H1 (cell line): ENCODE measurements around the gene GRID1. TPM values are rescaled to one million over a fixed set of nuclear protein-coding genes. Genes with fewer than 3 reads are reported as not detected.

Source experiments
- CTCF ChIA-PET: fragments of 300-600 bp; sonication (Branson Sonifier 250); formaldehyde crosslinking; loops from one replicate; lab custom pipeline; 2021; ENCODE audit not compliant: partially characterized antibody; lab: Charles Lee
- POLR2A ChIA-PET: fragments of 300-600 bp; sonication (Branson Sonifier 250); formaldehyde crosslinking; loops from one replicate; lab custom pipeline; 2021; ENCODE audit warnings: inconsistent platforms; ENCODE audit not compliant: partially characterized antibody; lab: Charles Lee
- DNase-seq, 2 experiments: peaks; one replicate each; pipeline versions ENCODE4 v3.0.0 to v3.0.0-alpha.2; 2010 to 2022; ENCODE audit warnings: low spot score in 2 of 2, low read depth in 1 of 2, mixed read lengths in 1 of 2
- FAIRE-seq: peaks from 2 replicates; lab custom pipeline; 2011; peaks lifted over from hg19 to GRCh38; lab: Jason Lieb, UNC
- H2AFZ ChIP-seq: 2 replicates; pipeline ENCODE4 v1.8.1; 2012; ENCODE audit warnings: low read length, inconsistent platforms
- H2AK5ac ChIP-seq: 2 replicates; pipeline ENCODE4 v1.6.1; 2013; ENCODE audit warnings: low read depth, low read length
- H2BK120ac ChIP-seq: replicated peaks from 2 replicates; pipeline ENCODE3; 2013; ENCODE audit warnings: low read depth, low read length, inconsistent platforms
- H2BK12ac ChIP-seq: 2 replicates; pipeline ENCODE4 v1.6.1; 2013; ENCODE audit warnings: low read depth, low read length
- H2BK15ac ChIP-seq: 2 replicates; pipeline ENCODE4 v1.6.1; 2013; ENCODE audit warnings: low read length
- H2BK20ac ChIP-seq: 2 replicates; pipeline ENCODE4 v1.6.1; 2013; ENCODE audit warnings: low read length
- H2BK5ac ChIP-seq: 2 replicates; pipeline ENCODE4 v1.6.1; 2013; ENCODE audit warnings: low read depth, low read length
- H3K14ac ChIP-seq: 2 replicates; pipeline ENCODE4 v1.6.1; 2013; ENCODE audit warnings: inconsistent platforms; ENCODE audit not compliant: insufficient read length
- H3K18ac ChIP-seq: 2 replicates; pipeline ENCODE4 v1.6.1; 2013; ENCODE audit warnings: low read length; ENCODE audit errors: extremely low read depth
- H3K23ac ChIP-seq: 2 replicates; pipeline ENCODE4 v1.6.1; 2013; ENCODE audit warnings: inconsistent platforms; ENCODE audit not compliant: insufficient read length
- H3K23me2 ChIP-seq: 2 replicates; pipeline ENCODE4 v1.6.1; 2013; ENCODE audit warnings: low read depth, low read length
- H3K27ac ChIP-seq: 2 replicates; pipeline ENCODE4 v1.6.1; 2011; ENCODE audit warnings: low read depth, low read length, inconsistent platforms
- H3K27me3 ChIP-seq, 4 experiments: replicated peaks in 1 of 4; 1 replicate in 1 of 4; 2 replicates in 3 of 4; pipeline versions ENCODE4 v1.6.1 to v1.8.1; 2011 to 2013; ENCODE audit warnings: low read length in 3 of 4, mild to moderate bottlenecking in 3 of 4, inconsistent platforms in 2 of 4, mixed read lengths in 2 of 4, moderate library complexity in 1 of 4; ENCODE audit not compliant: control insufficient read depth in 3 of 4, insufficient read depth in 3 of 4; ENCODE audit errors: extremely low read depth in 1 of 4
- H3K36me3 ChIP-seq, 4 experiments: 2 replicates each; pipeline versions ENCODE4 v1.6.1 to v1.8.1; 2011 to 2013; ENCODE audit warnings: mild to moderate bottlenecking in 4 of 4, low read length in 3 of 4, moderate library complexity in 2 of 4, control low read depth in 1 of 4, inconsistent platforms in 1 of 4; ENCODE audit not compliant: insufficient read depth in 4 of 4, control insufficient read depth in 2 of 4
- H3K4ac ChIP-seq: replicated peaks from 2 replicates; pipeline ENCODE3; 2013; ENCODE audit warnings: low read length, low read depth, mixed read lengths, inconsistent platforms; ENCODE audit not compliant: insufficient read length
- H3K4me1 ChIP-seq, 4 experiments: replicated peaks in 1 of 4; 1 replicate in 1 of 4; 2 replicates in 3 of 4; pipeline versions ENCODE4 v1.6.1 to v1.8.1; 2011 to 2013; ENCODE audit warnings: low read length in 3 of 4, inconsistent platforms in 2 of 4, mixed read lengths in 1 of 4; ENCODE audit not compliant: insufficient read depth in 4 of 4, control insufficient read depth in 3 of 4
- H3K4me2 ChIP-seq, 2 experiments: 2 replicates each; pipeline versions ENCODE4 v1.6.1 to v1.8.1; 2011 to 2013; ENCODE audit warnings: low read depth in 2 of 2, low read length in 2 of 2, control low read depth in 1 of 2, inconsistent platforms in 1 of 2, mild to moderate bottlenecking in 1 of 2; ENCODE audit not compliant: insufficient read depth in 1 of 2
- H3K4me3 ChIP-seq, 4 experiments: fragments of 200-600, 300-600 bp in 1 of 4; sonication (generic), shearing (Covaris generic), sonication (Bioruptor Twin) in 1 of 4; 2 replicates each; pipeline versions ENCODE4 v1.5.1 to v1.8.1; 2011 to 2016; ENCODE audit warnings: low read length in 4 of 4, low read depth in 3 of 4, control low read depth in 2 of 4, inconsistent platforms in 2 of 4, mild to moderate bottlenecking in 2 of 4, mixed read lengths in 1 of 4, moderate library complexity in 1 of 4; ENCODE audit not compliant: insufficient read depth in 2 of 4; ENCODE audit errors: extremely low read depth in 1 of 4
- H3K56ac ChIP-seq: replicated peaks from 2 replicates; pipeline ENCODE3; 2013; ENCODE audit warnings: low read depth, mild to moderate bottlenecking, mixed read lengths, low read length, inconsistent platforms; ENCODE audit not compliant: insufficient read length
- H3K79me1 ChIP-seq: 2 replicates; pipeline ENCODE4 v1.6.1; 2013; ENCODE audit warnings: low read depth, low read length, control low read depth
- H3K79me2 ChIP-seq, 2 experiments: 2 replicates each; pipeline versions ENCODE4 v1.6.1 to v1.8.1; 2012 to 2013; ENCODE audit warnings: low read length in 2 of 2, mild to moderate bottlenecking in 2 of 2, inconsistent platforms in 1 of 2; ENCODE audit not compliant: insufficient read depth in 2 of 2, control insufficient read depth in 1 of 2
- H3K9ac ChIP-seq, 4 experiments: replicated peaks in 1 of 4; 1 replicate in 1 of 4; 2 replicates in 3 of 4; pipeline versions ENCODE4 v1.6.1 to v1.8.1; 2011 to 2013; ENCODE audit warnings: low read depth in 3 of 4, low read length in 3 of 4, control low read depth in 2 of 4, mild to moderate bottlenecking in 2 of 4, moderate library complexity in 2 of 4, inconsistent platforms in 1 of 4; ENCODE audit errors: extremely low read depth in 1 of 4
- H3K9me3 ChIP-seq, 2 experiments: 2 replicates each; pipeline versions ENCODE4 v1.6.1 to v1.8.1; 2012 to 2013; ENCODE audit warnings: mild to moderate bottlenecking in 2 of 2, moderate library complexity in 2 of 2, control low read depth in 1 of 2, inconsistent platforms in 1 of 2, low read depth in 1 of 2, low read length in 1 of 2, mixed read lengths in 1 of 2; ENCODE audit not compliant: insufficient read depth in 2 of 2
- H4K20me1 ChIP-seq, 2 experiments: replicated peaks in 1 of 2; 2 replicates each; pipeline versions ENCODE3 to v1.8.1; 2011 to 2013; ENCODE audit warnings: inconsistent platforms in 2 of 2, low read length in 2 of 2, mild to moderate bottlenecking in 1 of 2; ENCODE audit not compliant: insufficient read depth in 2 of 2, control insufficient read depth in 1 of 2
- H4K5ac ChIP-seq: 2 replicates; pipeline ENCODE4 v1.6.1; 2013; ENCODE audit warnings: low read length, low read depth, mixed read lengths, inconsistent platforms; ENCODE audit not compliant: insufficient read length
- H4K8ac ChIP-seq: 2 replicates; pipeline ENCODE4 v1.8.0; 2013; ENCODE audit warnings: mild to moderate bottlenecking, moderate library complexity, low read length, inconsistent platforms; ENCODE audit not compliant: insufficient read depth; ENCODE audit errors: extremely low read depth
- H4K91ac ChIP-seq: replicated peaks from 2 replicates; pipeline ENCODE3; 2013; ENCODE audit warnings: low read length, mixed read lengths, inconsistent platforms; ENCODE audit not compliant: insufficient read length
- CHD1 ChIP-seq: IDR thresholded peaks from 2 replicates; pipeline ENCODE4 v1.6.1; 2012; ENCODE audit warnings: low read depth, low read length, improper control_type of control experiment
- EZH2 ChIP-seq: fragments of 200-600 bp; sonication (generic); IDR thresholded peaks from 2 replicates; pipeline ENCODE4 v1.7.1; 2012; ENCODE audit warnings: low read depth, mild to moderate bottlenecking, moderate library complexity, low read length, inconsistent platforms; ENCODE audit not compliant: severe bottlenecking
- GTF2F1 ChIP-seq: IDR thresholded peaks from 2 replicates; pipeline ENCODE4 v1.6.1; 2012; ENCODE audit warnings: low read depth, low read length, improper control_type of control experiment, borderline replicate concordance
- HDAC2 ChIP-seq, 2 experiments: fragments of 300-600 bp in 1 of 2; sonication (generic) in 1 of 2; IDR thresholded peaks; 2 replicates each; pipeline ENCODE4 v1.6.1; 2011 to 2012; ENCODE audit warnings: low read depth in 2 of 2, low read length in 2 of 2, mild to moderate bottlenecking in 2 of 2, moderate library complexity in 2 of 2, borderline replicate concordance in 1 of 2, inconsistent platforms in 1 of 2
- KDM1A ChIP-seq: fragments of 200-600, 300-600 bp; sonication (generic); IDR thresholded peaks from 2 replicates; pipeline ENCODE4 v1.7.1; 2016; ENCODE audit warnings: mild to moderate bottlenecking, low read length, borderline replicate concordance
- NANOG ChIP-seq: IDR thresholded peaks from 2 replicates; pipeline ENCODE4 v1.6.1; 2011; ENCODE audit warnings: low read length, low read depth, mild to moderate bottlenecking, inconsistent platforms; ENCODE audit not compliant: insufficient read depth, poor library complexity, severe bottlenecking
- NRF1 ChIP-seq: IDR thresholded peaks from 2 replicates; pipeline ENCODE4 v1.6.1; 2011; ENCODE audit warnings: mild to moderate bottlenecking, low read depth, low read length, improper control_type of control experiment
- POLR2A ChIP-seq, 2 experiments: IDR thresholded peaks; 1 replicate in 1 of 2; 2 replicates in 1 of 2; pipeline ENCODE4 v1.6.1; 2011; ENCODE audit warnings: low read depth in 2 of 2, low read length in 2 of 2, mild to moderate bottlenecking in 2 of 2; ENCODE audit errors: control extremely low read depth in 1 of 2
- RXRA ChIP-seq: IDR thresholded peaks from 2 replicates; pipeline ENCODE4 v1.6.1; 2011; ENCODE audit warnings: low read depth, mild to moderate bottlenecking, low read length, moderate library complexity; ENCODE audit not compliant: insufficient read depth
- TAF7 ChIP-seq: optimal IDR thresholded peaks from 2 replicates; pipeline ENCODE3; 2011; ENCODE audit warnings: low read depth, mild to moderate bottlenecking, inconsistent platforms, low read length, moderate library complexity, borderline replicate concordance
- WGBS, 2 experiments: shearing (Covaris generic) in 1 of 2; methylation state at CpG; one replicate each; pipeline versions ENCODE4 v1.1.6 to v1.1.7; 2013 to 2015; ENCODE audit warnings: low lambda C conversion rate in 2 of 2, mixed read lengths in 2 of 2, inconsistent platforms in 1 of 2, low coverage in 1 of 2, missing lambda C conversion rate in 1 of 2; ENCODE audit not compliant: insufficient replicate concordance in 2 of 2, insufficient coverage in 1 of 2, insufficient read length in 1 of 2; ENCODE audit errors: extremely low coverage in 1 of 2, missing lambda C conversion rate in 1 of 2; 5-methylcytosine and 5-hydroxymethylcytosine counted together
- polyA plus RNA-seq, 7 experiments: library from polyadenylated mRNA; depleted of rRNA in 3 of 7; stranded (reverse) in 5 of 7; unstranded in 2 of 7; fragments of >200 nt in 5 of 7; fragments of 200-250 nt in 2 of 7; gene quantifications; 1 replicate in 5 of 7; 2 replicates in 1 of 7; 4 replicates in 1 of 7; pipeline versions ENCODE4 v1.2.1 to v1.2.3, GENCODE V29; 2011 to 2013; ENCODE audit warnings: missing spikeins in 2 of 7, mixed read lengths in 2 of 7
- total RNA-seq: library from RNA; stranded (reverse); fragmentation: NEBNext Ultra II Directional; extraction: Animal tissue kit (Norgen Biotek cat#: 25700); gene quantifications from 2 replicates; pipeline ENCODE4 v1.2.1, GENCODE V29; 2021

GRID1 gene
- total and polyA plus RNA-seq, 2 of the 8 experiments (the other 6 are each of a cell fraction or from before 2014, with no cell fraction given) = 0.22 to 0.30 TPM

- no peak overlapping the region; the same call in 1 of the 2 replicates for H2BK20ac ChIP-seq
- ChIA-PET CTCF (interaction anchor here (0.6 to 5.5 kb wide), 10 partner anchors 15 to 1263 kb away, joined by 3 to 61 read pairs (median 3); no protein-coding TSS in a partner anchor), POLR2A (interaction anchor here (0.6 to 4.5 kb wide), 4 partner anchors 14 to 110 kb away, joined by 3 to 30 read pairs (median 4); no protein-coding TSS in a partner anchor)
- H3K23ac ChIP-seq = no peak overlapping the region
- H2AFZ ChIP-seq = peak overlapping the region; percentile 73; the same call in 1 of the 2 replicates
- H4K8ac ChIP-seq = no peak overlapping the region
- H2BK15ac ChIP-seq = no peak overlapping the region
- no peak overlapping the region for H2BK120ac ChIP-seq
- H3K18ac ChIP-seq = no peak overlapping the region
- H2BK12ac ChIP-seq = peak overlapping the region; percentile 53; the same call in 1 of the 2 replicates
- peaks cover 0 to 7% (median 5%) of the 10 kb centered on the region in 4 experiments; a peak in 6 of 7 replicates for H3K4me1 ChIP-seq
- no peak overlapping the region for H3K27ac ChIP-seq
- no peak overlapping the region for H2AK5ac ChIP-seq
- H3K9ac ChIP-seq = 0 out of 7 replicates have a peak overlapping the region, but pooled peaks of 1 of the 4 experiments have one; percentile 11
- H3K4me2 ChIP-seq = peak overlapping the region; percentile 63 to 95
- H3K14ac ChIP-seq = no peak overlapping the region
- H2BK5ac ChIP-seq = no peak overlapping the region
- H3K4ac ChIP-seq = no peak overlapping the region
- no peaks in the 10 kb centered on the region for H3K79me2 ChIP-seq
- peaks cover 8 to 34% (median 31%) of the 10 kb centered on the region in 4 experiments for H3K27me3 ChIP-seq
- H3K9me3 ChIP-seq = no peaks in the 10 kb centered on the region
- no peak for FAIRE-seq
- no peaks in the 10 kb centered on the region for H3K36me3 ChIP-seq
- no peak overlapping the region for H4K91ac ChIP-seq
- peaks cover 14% of the 10 kb centered on the region; the same call in 1 of the 2 replicates for H3K23me2 ChIP-seq
- no peaks in the 10 kb centered on the region for H4K20me1 ChIP-seq
- H3K4me3 ChIP-seq = peak overlapping the region; percentile 16 to 71 (median 20); a peak in 5 of 8 replicates
- no peak overlapping the region for H4K5ac ChIP-seq
- no peak overlapping the region for H3K56ac ChIP-seq
- DNase-seq = no peak
- no peaks in the 10 kb centered on the region for H3K79me1 ChIP-seq
- 19% methylated on average over 18 of the region's 18 CpGs; no CpG with 5 or more reads in 1 of the 2 experiments for WGBS, 2 experiments
- TF ChIP-seq KDM1A (no peak), CHD1 (no peak), TAF7 (no peak), NANOG (no peak), NRF1 (no peak), POLR2A (IDR thresholded peaks at IDR 0.05; ENCODE audit: control extremely low read depth in 1 of 2, low read depth in 2 of 2, low read length in 2 of 2) (no peak), RXRA (no peak), EZH2 (peak; percentile 14), GTF2F1 (no peak), HDAC2 (IDR thresholded peaks at IDR 0.05; ENCODE audit: borderline replicate concordance in 1 of 2, low read depth in 2 of 2, low read length in 2 of 2) (no peak)
Measured at GRCh38 chr10:86402283-86402941, 35.8 kb upstream of the GRID1 start.
